SU-DHL-6 (cell line): ENCODE measurements around the gene STK4.

Source experiments
- CTCF ChIP-seq: fragments of 200-600 bp; sonication (generic); IDR thresholded peaks from one replicate; pipeline ENCODE4 v1.5.1; 2017; ENCODE audit warnings: antibody characterized with exemption, mild to moderate bottlenecking, low read length, moderate library complexity; ENCODE audit not compliant: insufficient read depth, poor library complexity, severe bottlenecking
- EZH2phosphoT487 ChIP-seq: fragments of 200-600 bp; sonication (generic), shearing (Covaris generic); conservative IDR thresholded peaks from 2 replicates; pipeline ENCODE4 v1.6.1; 2018; ENCODE audit warnings: mild to moderate bottlenecking, antibody characterized with exemption, low read length, moderate library complexity, mixed read lengths

GRCh38 chr20:45067087-45067486 lies 100.8 kb downstream of the STK4 start:
- no peak for TF ChIP-seq CTCF
- no peak for TF ChIP-seq EZH2phosphoT487
